Right lobe of liver (tissue), 4 donors: ENCODE results near the gene PYURF.

Source experiments
- CTCF ChIP-seq, 4 donors: fragments of 200-600 bp in 3 of 4; fragments of 450-650 bp in 1 of 4; IDR thresholded peaks; one replicate each; pipeline versions ENCODE4 v1.5.1 to v1.8.0; 2016 to 2022; ENCODE audit warnings: antibody characterized with exemption in 4 of 4, mild to moderate bottlenecking in 2 of 4
- POLR2A ChIP-seq: fragments of 450-650 bp; IDR thresholded peaks from one replicate; pipeline ENCODE4 v1.6.1; 2017; ENCODE audit warnings: antibody characterized with exemption, mild to moderate bottlenecking
- donor health status: DM: no; HTN: no; CAD: no.
- donor health status: DM: no; HTN: no; CAD: no.
- donor health status: DM: no; HTN: yes; CAD: no.

DNA sequence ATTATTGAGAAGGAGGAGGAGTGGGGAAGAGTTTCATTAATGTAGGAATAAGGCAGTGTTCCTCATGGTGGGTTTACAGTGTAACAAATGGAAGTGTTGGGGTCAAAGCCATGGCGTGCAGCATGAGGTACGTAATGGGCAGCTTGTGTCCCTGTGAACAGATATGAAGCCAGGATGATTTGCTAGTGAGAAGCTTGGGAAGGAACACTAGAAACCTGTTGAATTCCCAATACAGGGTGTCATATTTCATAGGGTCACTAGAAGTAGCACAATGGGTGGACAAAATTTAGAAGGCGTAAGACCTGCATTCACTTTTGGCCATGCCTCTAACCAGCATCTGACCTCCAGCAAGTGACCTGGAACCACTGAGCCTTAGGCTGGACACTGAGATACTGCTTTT lies 6.8 kb downstream of the PYURF start:
- TF ChIP-seq CTCF (IDR thresholded peaks at IDR 0.05): no peak
- TF ChIP-seq POLR2A: no peak
